ENCODE measurements around the gene MAP1A. TPM values are rescaled to one million over a fixed set of nuclear protein-coding genes. Genes with fewer than 3 reads are reported as not detected.

Gene MAP1A
- 10 to 100 TPM in 2 of 4 donors, 1 to 10 TPM in 2; 3.5 to 13.0 (median 8.2) TPM for total RNA-seq

DNA sequence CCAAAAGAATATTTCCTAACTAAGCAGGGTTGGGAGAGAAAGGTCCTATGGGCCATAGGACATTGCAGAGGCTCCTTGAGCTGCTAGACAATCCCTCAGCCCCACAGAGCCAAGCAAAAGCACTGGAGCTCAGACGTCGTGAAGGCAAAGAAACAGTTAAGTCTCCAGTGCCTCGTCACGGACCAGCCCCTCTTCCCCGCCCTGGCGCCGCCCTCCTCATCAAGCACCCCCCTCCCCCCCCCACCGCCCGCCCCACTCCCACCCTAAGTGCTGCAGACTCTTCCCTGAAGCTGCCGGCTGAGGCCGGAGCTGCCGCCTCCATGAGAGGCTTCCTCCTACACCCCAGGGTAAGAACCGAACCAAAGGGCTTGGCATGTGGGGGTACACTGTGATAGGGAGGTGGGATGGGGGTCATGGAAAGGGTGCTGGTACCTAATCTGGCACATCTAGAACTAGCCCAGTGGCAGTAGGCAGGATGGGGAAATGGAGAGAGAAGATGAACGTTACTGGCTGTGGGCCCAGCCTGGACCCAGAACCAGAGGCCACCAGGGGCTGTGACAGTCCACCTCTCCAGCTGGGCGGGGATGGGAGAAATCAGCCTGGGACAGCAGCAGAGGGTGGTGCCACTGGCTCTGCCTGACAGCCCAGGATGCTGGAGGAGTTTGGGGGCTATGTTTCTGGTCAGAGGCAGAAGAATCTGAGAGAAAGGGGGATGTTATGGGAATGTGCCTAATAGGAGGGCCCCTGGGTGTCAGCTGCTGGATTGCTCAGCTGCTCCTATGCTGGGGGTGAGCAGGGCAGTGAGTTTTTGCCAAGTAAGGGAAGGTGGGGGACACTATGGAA is at the start of gene MAP1A:
TSS of gene MAP1A (plus strand) at position 255 of the 843 bp plus-strand sequence. CDS start 3,866 bp downstream, outside the sequence.
- in situ Hi-C loops (cut with MboI; ENCODE audit: low sequenced_read_pairs in 4 of 4), result no loop called here
- no peak for DNase-seq

DNA sequence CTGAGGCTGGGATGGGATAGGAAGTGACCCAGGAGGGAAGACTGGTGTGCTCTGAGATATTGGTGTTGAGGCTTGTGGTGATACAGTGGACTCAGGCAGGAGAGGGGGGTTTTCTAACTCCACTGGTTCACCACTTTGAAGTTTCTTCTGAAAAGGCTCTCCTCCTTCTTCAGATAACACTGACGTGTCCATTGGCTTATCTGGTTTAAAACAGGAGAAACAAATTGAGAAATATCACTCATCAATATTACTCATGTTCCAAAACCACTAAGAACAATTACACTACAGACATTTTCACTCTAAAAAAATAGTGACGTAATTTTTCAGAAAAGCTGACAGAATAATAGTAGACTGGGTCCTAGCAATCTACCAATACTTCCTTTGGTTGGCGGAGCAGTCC is 47.5 kb upstream of the MAP1A start:
- TF ChIP-seq, protein P1, sequence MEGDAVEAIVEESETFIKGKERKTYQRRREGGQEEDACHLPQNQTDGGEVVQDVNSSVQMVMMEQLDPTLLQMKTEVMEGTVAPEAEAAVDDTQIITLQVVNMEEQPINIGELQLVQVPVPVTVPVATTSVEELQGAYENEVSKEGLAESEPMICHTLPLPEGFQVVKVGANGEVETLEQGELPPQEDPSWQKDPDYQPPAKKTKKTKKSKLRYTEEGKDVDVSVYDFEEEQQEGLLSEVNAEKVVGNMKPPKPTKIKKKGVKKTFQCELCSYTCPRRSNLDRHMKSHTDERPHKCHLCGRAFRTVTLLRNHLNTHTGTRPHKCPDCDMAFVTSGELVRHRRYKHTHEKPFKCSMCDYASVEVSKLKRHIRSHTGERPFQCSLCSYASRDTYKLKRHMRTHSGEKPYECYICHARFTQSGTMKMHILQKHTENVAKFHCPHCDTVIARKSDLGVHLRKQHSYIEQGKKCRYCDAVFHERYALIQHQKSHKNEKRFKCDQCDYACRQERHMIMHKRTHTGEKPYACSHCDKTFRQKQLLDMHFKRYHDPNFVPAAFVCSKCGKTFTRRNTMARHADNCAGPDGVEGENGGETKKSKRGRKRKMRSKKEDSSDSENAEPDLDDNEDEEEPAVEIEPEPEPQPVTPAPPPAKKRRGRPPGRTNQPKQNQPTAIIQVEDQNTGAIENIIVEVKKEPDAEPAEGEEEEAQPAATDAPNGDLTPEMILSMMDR (IDR thresholded peaks at IDR 0.05 in 4 of 5, conservative IDR thresholded peaks at IDR 0.05 in 1 of 5), result no peak
- no peak for TF ChIP-seq POLR2A (IDR thresholded peaks at IDR 0.05)

More for the DNA sequence above, at the start of gene MAP1A:
- Histone ChIP-seq H3K27ac (peak within 1 kb of the TSS; percentile 26 to 61 (median 55)), H3K4me3 (peak within 1 kb of the TSS; percentile 43 to 57 (median 50)), H3K27me3 (peaks cover 0 to 4% (median 0%) of the 10 kb centered on the region in 3 donors), H3K36me3 (peaks cover 0 to 13% of the 10 kb centered on the region in 2 donors), H3K4me1 (peaks cover 17 to 27% of the 10 kb centered on the region in 2 donors), H3K9me3 (no peaks in the 10 kb centered on the region)
- intact Hi-C loops (cut with DNase I; ENCODE audit: low total_unique reads), result no loop called here
- TF ChIP-seq, protein P1 (IDR thresholded peaks at IDR 0.05 in 4 of 5, conservative IDR thresholded peaks at IDR 0.05 in 1 of 5), result no peak
- TF ChIP-seq POLR2A (IDR thresholded peaks at IDR 0.05), result no peak
- ATAC-seq, result no peak

DNA sequence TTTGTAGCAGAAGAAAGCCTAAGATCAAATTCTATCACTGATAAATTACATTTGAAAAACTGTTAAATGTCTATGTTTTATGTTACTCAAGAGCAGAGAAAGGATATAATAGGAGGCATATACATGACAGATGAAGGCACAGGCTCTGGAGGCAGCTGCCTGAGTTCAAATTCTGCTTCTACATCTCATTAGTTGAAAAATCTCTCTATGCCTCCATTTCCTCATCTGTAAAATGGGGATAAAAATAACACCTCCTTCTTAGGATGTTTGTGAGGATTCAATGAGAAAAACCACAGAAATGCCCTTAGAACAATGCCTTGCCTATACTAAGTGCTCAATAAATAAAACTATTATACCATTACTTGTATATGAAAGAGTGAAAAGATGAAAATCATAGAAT is 45.4 kb upstream of the MAP1A start:
- no peak for ATAC-seq
- intact Hi-C loops (cut with DNase I; ENCODE audit: low total_unique reads), result no loop called here
- H3K9me3 ChIP-seq, result no peaks in the 10 kb centered on the region
- no peak for DNase-seq
- in situ Hi-C loops (cut with MboI; ENCODE audit: low sequenced_read_pairs in 4 of 4), result no loop called here
- no peak overlapping the region for H3K4me3 ChIP-seq
- TF ChIP-seq, protein P1 (IDR thresholded peaks at IDR 0.05 in 4 of 5, conservative IDR thresholded peaks at IDR 0.05 in 1 of 5), result no peak
- no peak for TF ChIP-seq POLR2A (IDR thresholded peaks at IDR 0.05)
- H3K27ac ChIP-seq, result no peak overlapping the region
- H3K27me3 ChIP-seq, result no peaks in the 10 kb centered on the region
- no peaks in the 10 kb centered on the region for H3K4me1 ChIP-seq
- peaks cover 0 to 61% of the 10 kb centered on the region in 2 donors for H3K36me3 ChIP-seq

More for the DNA sequence above, 47.5 kb upstream of the MAP1A start:
- intact Hi-C loops (cut with DNase I; ENCODE audit: low total_unique reads), result no loop called here
- H3K27ac ChIP-seq, result no peak overlapping the region
- H3K36me3 ChIP-seq, result peaks cover 0 to 46% of the 10 kb centered on the region in 2 donors
- no peak for DNase-seq
- H3K27me3 ChIP-seq, result no peaks in the 10 kb centered on the region
- H3K4me1 ChIP-seq, result peaks cover 0 to 4% of the 10 kb centered on the region in 2 donors
- in situ Hi-C loops (cut with MboI; ENCODE audit: low sequenced_read_pairs in 4 of 4), result no loop called here
- ATAC-seq, result no peak
- H3K9me3 ChIP-seq, result no peaks in the 10 kb centered on the region
- no peak overlapping the region for H3K4me3 ChIP-seq

DNA sequence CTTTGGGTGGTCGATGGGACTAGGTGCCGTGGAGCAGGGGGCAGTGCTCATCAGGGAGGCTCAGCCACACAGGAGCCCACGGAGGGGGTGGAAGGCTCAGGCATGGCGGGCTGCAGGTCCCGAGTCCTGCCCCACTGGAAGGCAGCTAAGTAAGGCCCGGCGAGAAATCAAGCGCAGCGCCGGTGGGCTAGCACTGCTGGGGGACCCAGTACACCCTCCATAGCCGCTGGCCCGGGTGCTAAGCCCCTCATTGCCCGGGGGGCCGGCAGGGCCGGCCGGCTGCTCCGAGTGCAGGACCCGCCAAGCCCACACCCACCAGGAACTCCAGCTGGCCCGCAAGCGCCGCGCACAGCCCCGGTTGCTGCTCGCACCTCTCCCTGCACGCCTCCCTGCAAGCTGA is 43.5 kb upstream of the MAP1A start:
- H3K9me3 ChIP-seq, result no peaks in the 10 kb centered on the region
- H3K4me3 ChIP-seq, result no peak overlapping the region
- intact Hi-C loops (cut with DNase I; ENCODE audit: low total_unique reads) (no loop called here), in situ Hi-C loops (cut with MboI; ENCODE audit: low sequenced_read_pairs in 4 of 4) (no loop called here)
- ATAC-seq (no peak), DNase-seq (no peak)
- no peaks in the 10 kb centered on the region for H3K27me3 ChIP-seq
- peaks cover 0 to 68% of the 10 kb centered on the region in 2 donors for H3K36me3 ChIP-seq
- no peak for TF ChIP-seq POLR2A (IDR thresholded peaks at IDR 0.05)
- TF ChIP-seq, protein P1 (IDR thresholded peaks at IDR 0.05 in 4 of 5, conservative IDR thresholded peaks at IDR 0.05 in 1 of 5), result no peak
- H3K27ac ChIP-seq, result no peak overlapping the region
- H3K4me1 ChIP-seq, result no peaks in the 10 kb centered on the region

Data from gastrocnemius medialis (tissue), 4 donors.